GM06990 (cell line): ENCODE results near the gene WLS.

Experiments
- DNase-seq: peaks from one replicate; pipeline ENCODE4 v3.0.0-alpha.2; 2011; ENCODE audit not compliant: insufficient read length; ENCODE audit errors: extremely low read depth
- H3K27me3 ChIP-seq: replicated peaks from 2 replicates; pipeline ENCODE4 v1.6.0; 2011; ENCODE audit warnings: low read length; ENCODE audit not compliant: control insufficient read depth, insufficient read depth
- H3K36me3 ChIP-seq: 2 replicates; pipeline ENCODE4 v1.5.1; 2011; ENCODE audit warnings: low read length; ENCODE audit not compliant: control insufficient read depth, insufficient read depth
- H3K4me3 ChIP-seq: replicated peaks from 2 replicates; pipeline ENCODE4 v1.5.1; 2011; ENCODE audit warnings: low read depth, mild to moderate bottlenecking, control low read depth, low read length
- CTCF ChIP-seq: IDR thresholded peaks from 2 replicates; pipeline ENCODE4 v1.5.1; 2011; ENCODE audit warnings: low read length, control low read depth, mild to moderate bottlenecking, inconsistent platforms; ENCODE audit not compliant: insufficient read depth, poor library complexity, severe bottlenecking

WLS gene

GRCh38 chr1:68231627-68232288 is 565 bp downstream of the WLS start:
- Histone ChIP-seq H3K36me3 (no peaks in the 10 kb centered on the region), H3K27me3 (peaks cover 2% of the 10 kb centered on the region), H3K4me3 (no peak overlapping the region)
- DNase-seq = no peak
- TF ChIP-seq CTCF = no peak

- DNase-seq = no peak
- H3K4me3 ChIP-seq = no peak overlapping the region
- peaks cover 2% of the 10 kb centered on the region for H3K27me3 ChIP-seq
- H3K36me3 ChIP-seq = no peaks in the 10 kb centered on the region
- TF ChIP-seq CTCF = no peak
These were observed 1.3 kb downstream of the WLS start for GRCh38 chr1:68230901-68231626.

- H3K27me3 ChIP-seq = peaks cover 2% of the 10 kb centered on the region
- H3K4me3 ChIP-seq = no peak overlapping the region
- no peaks in the 10 kb centered on the region for H3K36me3 ChIP-seq
- no peak for TF ChIP-seq CTCF
- DNase-seq = no peak
These were observed 1.9 kb downstream of the WLS start for GRCh38 chr1:68230484-68230802.

GRCh38 chr1:68229650-68230483 is 2.5 kb downstream of the WLS start:
- Histone ChIP-seq H3K4me3 (no peak overlapping the region), H3K27me3 (peaks cover 2% of the 10 kb centered on the region)
- DNase-seq = no peak

GRCh38 chr1:68228851-68229250 is 3.5 kb downstream of the WLS start:
- H3K36me3 ChIP-seq = no peaks in the 10 kb centered on the region
- peaks cover 2% of the 10 kb centered on the region for H3K27me3 ChIP-seq
- DNase-seq = no peak
- no peak for TF ChIP-seq CTCF
- no peak overlapping the region for H3K4me3 ChIP-seq

More at GRCh38 chr1:68229650-68230483, 2.5 kb downstream of the WLS start:
- H3K36me3 ChIP-seq = no peaks in the 10 kb centered on the region
- TF ChIP-seq CTCF = no peak
